Endothelial cell of umbilical vein (primary cell): ENCODE results near the gene POLR3A.

Source experiments
- FOS ChIP-seq: IDR thresholded peaks from 2 replicates; pipeline ENCODE4 v1.6.1; 2011; ENCODE audit warnings: mild to moderate bottlenecking, low read length, moderate library complexity, borderline replicate concordance; ENCODE audit not compliant: insufficient read depth
- JUN ChIP-seq: IDR thresholded peaks from 2 replicates; pipeline ENCODE4 v1.6.1; 2011; ENCODE audit warnings: borderline replicate concordance, low read depth; ENCODE audit not compliant: insufficient read length, insufficient read depth
- MYC ChIP-seq: IDR thresholded peaks from one replicate; pipeline ENCODE4 v1.6.1; 2011; ENCODE audit warnings: mild to moderate bottlenecking, low read depth, low read length
- POLR2A ChIP-seq: IDR thresholded peaks from 2 replicates; pipeline ENCODE4 v1.6.1; 2012; ENCODE audit warnings: low read depth, mild to moderate bottlenecking, control low read depth, low read length
- TF ChIP-seq, protein P1 (sequence below), 2 donors: IDR thresholded peaks; 1 replicate in 1 of 2; 2 replicates in 1 of 2; pipeline ENCODE4 v1.5.1; 2011; ENCODE audit warnings: low read length in 2 of 2, mild to moderate bottlenecking in 2 of 2, moderate library complexity in 2 of 2, control low read depth in 1 of 2, inconsistent platforms in 1 of 2, low read depth in 1 of 2; ENCODE audit not compliant: insufficient read depth in 1 of 2; ENCODE audit errors: extremely low read depth in 1 of 2

DNA sequence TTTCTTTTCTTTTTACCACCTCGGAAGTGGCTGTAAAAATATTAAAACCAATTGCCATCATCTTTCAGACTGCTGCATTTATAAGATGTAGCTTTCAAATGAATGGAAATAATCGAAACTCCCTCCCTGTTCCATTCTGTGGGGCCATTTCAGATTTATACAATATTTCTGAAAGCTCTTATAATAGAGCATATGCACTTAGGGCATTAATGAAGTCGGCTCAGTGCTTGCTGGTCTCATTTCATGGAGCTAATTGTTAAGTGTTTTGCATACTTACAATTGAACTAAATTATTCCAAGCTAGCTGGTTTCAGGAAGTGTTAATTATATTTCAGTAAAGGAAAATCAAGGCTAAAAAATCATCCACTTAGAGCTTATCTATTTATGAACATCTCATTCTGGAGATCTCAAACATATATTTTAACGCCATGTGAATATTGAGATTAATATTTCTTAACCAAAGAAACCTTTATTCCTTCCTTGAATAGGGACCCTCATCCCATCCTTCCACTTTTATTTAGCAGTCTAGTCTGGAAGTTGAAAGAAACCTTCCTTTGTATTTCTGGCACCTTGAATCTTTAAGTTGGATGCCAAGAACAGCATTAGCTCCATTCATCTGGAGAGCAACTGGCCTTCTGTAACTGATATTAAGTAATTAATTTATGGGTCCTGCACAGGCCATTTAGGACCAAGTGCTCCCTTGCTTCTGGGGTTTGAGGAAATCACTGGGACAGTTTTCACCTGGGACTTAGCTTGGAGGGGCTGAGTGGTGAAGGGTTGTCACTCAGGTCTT, 49.4 kb upstream of the POLR3A start:
- TF ChIP-seq POLR2A (no peak), MYC (no peak), FOS (no peak), JUN (no peak)
- TF ChIP-seq, protein P1, sequence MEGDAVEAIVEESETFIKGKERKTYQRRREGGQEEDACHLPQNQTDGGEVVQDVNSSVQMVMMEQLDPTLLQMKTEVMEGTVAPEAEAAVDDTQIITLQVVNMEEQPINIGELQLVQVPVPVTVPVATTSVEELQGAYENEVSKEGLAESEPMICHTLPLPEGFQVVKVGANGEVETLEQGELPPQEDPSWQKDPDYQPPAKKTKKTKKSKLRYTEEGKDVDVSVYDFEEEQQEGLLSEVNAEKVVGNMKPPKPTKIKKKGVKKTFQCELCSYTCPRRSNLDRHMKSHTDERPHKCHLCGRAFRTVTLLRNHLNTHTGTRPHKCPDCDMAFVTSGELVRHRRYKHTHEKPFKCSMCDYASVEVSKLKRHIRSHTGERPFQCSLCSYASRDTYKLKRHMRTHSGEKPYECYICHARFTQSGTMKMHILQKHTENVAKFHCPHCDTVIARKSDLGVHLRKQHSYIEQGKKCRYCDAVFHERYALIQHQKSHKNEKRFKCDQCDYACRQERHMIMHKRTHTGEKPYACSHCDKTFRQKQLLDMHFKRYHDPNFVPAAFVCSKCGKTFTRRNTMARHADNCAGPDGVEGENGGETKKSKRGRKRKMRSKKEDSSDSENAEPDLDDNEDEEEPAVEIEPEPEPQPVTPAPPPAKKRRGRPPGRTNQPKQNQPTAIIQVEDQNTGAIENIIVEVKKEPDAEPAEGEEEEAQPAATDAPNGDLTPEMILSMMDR (IDR thresholded peaks at IDR 0.05; ENCODE audit: extremely low read depth in 1 of 2, insufficient read depth in 1 of 2, low read depth in 1 of 2, low read length in 2 of 2): no peak
